Chondrocyte (in vitro differentiated cells): ENCODE measurements around the gene PCNT. TPM values are rescaled to one million over a fixed set of nuclear protein-coding genes. Genes with fewer than 3 reads are reported as not detected.

ENCODE experiments used
- DNase-seq: peaks from one replicate; pipeline ENCODE4 v3.0.0; 2021; ENCODE audit warnings: mixed read lengths, low spot score
- H3K27ac Mint-ChIP-seq: one replicate; pipeline ENCODE4 v1.8.0; 2021; ENCODE audit warnings: mild to moderate bottlenecking, moderate library complexity, mixed read lengths; ENCODE audit not compliant: unreplicated experiment
- H3K27me3 Mint-ChIP-seq: 2 replicates; pipeline ENCODE4 v1.8.0; 2021; ENCODE audit warnings: low read depth, mixed read lengths
- H3K36me3 Mint-ChIP-seq: 2 replicates; pipeline ENCODE4 v1.8.0; 2021; ENCODE audit warnings: low read depth, mixed read lengths
- H3K4me1 Mint-ChIP-seq: 2 replicates; pipeline ENCODE4 v1.8.0; 2021; ENCODE audit warnings: low read depth, mild to moderate bottlenecking, mixed read lengths
- H3K4me3 Mint-ChIP-seq: one replicate; pipeline ENCODE4 v1.8.0; 2021; ENCODE audit warnings: mild to moderate bottlenecking, moderate library complexity, mixed read lengths; ENCODE audit not compliant: unreplicated experiment
- H3K9me3 Mint-ChIP-seq: 2 replicates; pipeline ENCODE4 v1.8.0; 2021; ENCODE audit warnings: low read depth, mixed read lengths
- CTCF ChIP-seq: fragments of 200-600 bp; sonication (generic); IDR thresholded peaks from 2 replicates; pipeline ENCODE4 v1.5.0; 2021; ENCODE audit warnings: antibody characterized with exemption, mild to moderate bottlenecking, moderate library complexity
- total RNA-seq: library from RNA; stranded (reverse); gene quantifications from 3 replicates; pipeline ENCODE4 v1.2.1, GENCODE V29; 2021

Gene PCNT
- total RNA-seq, 1 donor from 2014 or later: 29.9 TPM

GRCh38 chr21:46311568-46311967 lies 12.4 kb upstream of the PCNT start:
- Mint-ChIP-seq H3K9me3 (no peaks in the 10 kb centered on the region), H3K36me3 (peaks cover 6% of the 10 kb centered on the region), H3K4me3 (no peak overlapping the region), H3K27ac (no peak overlapping the region), H3K27me3 (no peaks in the 10 kb centered on the region), H3K4me1 (no peaks in the 10 kb centered on the region)
- no peak for DNase-seq
- TF ChIP-seq CTCF: no peak

GRCh38 chr21:46312949-46313348 lies 11.0 kb upstream of the PCNT start:
- Mint-ChIP-seq H3K27ac (no peak overlapping the region), H3K4me3 (no peak overlapping the region), H3K9me3 (no peaks in the 10 kb centered on the region), H3K36me3 (peaks cover 5% of the 10 kb centered on the region), H3K4me1 (no peaks in the 10 kb centered on the region), H3K27me3 (no peaks in the 10 kb centered on the region)
- TF ChIP-seq CTCF: no peak
- no peak for DNase-seq

DNA sequence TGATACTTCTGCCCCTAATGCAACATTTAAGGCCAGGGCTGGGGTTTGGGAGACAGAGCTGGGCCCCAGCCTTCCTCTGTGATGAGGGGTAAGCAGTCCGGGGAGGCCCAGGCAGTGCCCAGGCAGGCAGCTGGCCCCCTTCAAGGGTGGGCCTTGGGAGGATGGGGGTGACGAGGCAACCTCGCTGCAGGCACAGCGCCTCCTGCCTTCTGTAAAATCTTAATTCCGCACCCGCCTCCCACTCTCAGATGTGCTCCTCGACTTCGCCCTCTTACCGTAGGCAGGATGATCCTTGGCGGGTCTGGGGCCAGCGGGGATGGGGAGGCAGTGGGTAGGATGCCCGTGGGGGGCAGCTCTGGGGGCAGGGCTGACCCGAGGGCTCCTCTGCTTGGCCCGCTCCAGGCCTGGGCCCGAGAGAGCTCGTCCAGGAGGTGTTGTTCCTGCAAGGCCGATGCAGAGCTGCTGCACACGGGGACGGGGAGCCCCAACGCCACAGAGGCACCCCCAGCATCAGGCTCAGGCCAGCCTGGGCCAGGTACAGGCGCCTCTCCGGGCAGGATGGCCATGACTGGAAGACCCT lies 9.4 kb upstream of the PCNT start:
- Mint-ChIP-seq H3K27ac (no peak overlapping the region), H3K27me3 (no peaks in the 10 kb centered on the region), H3K4me3 (no peak overlapping the region), H3K9me3 (no peaks in the 10 kb centered on the region), H3K4me1 (no peaks in the 10 kb centered on the region), H3K36me3 (peaks cover 3% of the 10 kb centered on the region)
- no peak for TF ChIP-seq CTCF
- no peak for DNase-seq

GRCh38 chr21:46316708-46317324 lies 7.1 kb upstream of the PCNT start:
- Mint-ChIP-seq H3K27me3 (no peaks in the 10 kb centered on the region), H3K36me3 (peaks cover 2% of the 10 kb centered on the region), H3K9me3 (no peaks in the 10 kb centered on the region), H3K4me1 (peaks cover 14% of the 10 kb centered on the region), H3K4me3 (no peak overlapping the region), H3K27ac (no peak overlapping the region)
- no peak for DNase-seq
- TF ChIP-seq CTCF: no peak

DNA sequence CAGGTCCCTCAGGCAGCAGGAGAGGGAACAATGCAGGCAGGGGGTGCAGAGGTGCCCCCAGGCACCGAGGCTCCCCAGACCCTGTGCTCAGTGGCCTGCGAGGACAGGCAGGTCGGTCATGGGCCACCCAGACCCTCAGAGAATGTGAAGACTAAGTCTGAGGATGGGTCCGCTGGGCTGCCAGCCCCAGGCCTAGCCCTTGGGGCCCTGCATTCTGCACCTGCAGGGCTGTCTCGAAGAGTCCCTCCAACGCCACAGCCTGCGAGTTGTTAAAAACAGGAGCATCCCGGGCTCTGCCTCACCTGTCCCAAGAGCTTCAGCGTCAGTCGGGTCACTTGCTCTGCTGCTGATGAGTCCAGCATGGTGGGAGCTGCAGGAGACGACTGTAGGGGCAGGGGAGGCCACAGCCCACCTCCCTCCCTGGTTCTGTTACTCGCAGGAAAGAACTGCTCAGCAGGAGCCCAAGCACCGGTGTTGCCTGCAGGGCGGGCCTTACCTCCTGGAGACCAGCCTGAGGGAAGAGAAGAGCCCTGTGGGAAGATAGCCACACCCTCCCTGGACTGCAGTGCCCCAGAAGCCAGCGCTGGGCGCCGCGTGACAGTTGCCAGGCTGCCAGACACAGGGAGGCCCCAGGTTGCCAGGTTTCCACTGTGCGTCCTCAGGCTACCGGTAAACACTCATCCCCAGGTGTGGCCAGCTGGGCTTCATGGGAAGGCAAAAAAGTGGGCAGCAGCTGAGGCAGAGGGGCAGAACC lies 6.1 kb upstream of the PCNT start:
- no peak overlapping the region for H3K4me3 Mint-ChIP-seq
- H3K9me3 Mint-ChIP-seq: no peaks in the 10 kb centered on the region
- TF ChIP-seq CTCF: no peak
- no peaks in the 10 kb centered on the region for H3K27me3 Mint-ChIP-seq
- H3K36me3 Mint-ChIP-seq: peaks cover 2% of the 10 kb centered on the region
- H3K27ac Mint-ChIP-seq: no peak overlapping the region
- peaks cover 24% of the 10 kb centered on the region for H3K4me1 Mint-ChIP-seq
- DNase-seq: no peak
